ENCODE data around the gene DNAJB2.

DNA sequence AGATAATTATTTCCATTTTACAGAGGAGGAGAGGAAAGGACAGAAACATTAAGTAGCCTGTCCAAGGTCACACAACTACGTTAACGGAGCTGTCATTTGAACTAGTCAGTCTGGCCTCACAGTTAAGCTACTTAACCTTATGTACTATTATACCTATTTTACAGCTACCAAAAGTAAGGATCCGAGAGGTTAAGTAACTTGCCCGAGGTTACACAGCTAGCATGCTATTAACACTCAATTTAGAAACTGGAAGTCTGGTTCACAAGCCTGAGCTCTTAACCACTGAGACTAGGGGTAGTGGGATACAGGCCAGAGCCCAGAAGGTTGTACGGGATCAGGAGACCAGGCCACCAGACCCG, 34.4 kb upstream of the DNAJB2 start:
- TF ChIP-seq HOXA7 (CRISPR knock-in tag; IDR thresholded peaks at IDR 0.05) (no peak), CTCF (IDR thresholded peaks at IDR 0.05) (no peak), HEYL (CRISPR knock-in tag; IDR thresholded peaks at IDR 0.05) (no peak), ZNF302 (CRISPR knock-in tag; IDR thresholded peaks at IDR 0.05) (no peak), RAD21 (conservative IDR thresholded peaks at IDR 0.05 in 1 of 2, IDR thresholded peaks at IDR 0.05 in 1 of 2) (no peak), POLR2A (IDR thresholded peaks at IDR 0.05; ENCODE audit: low read length) (no peak), EP300 (IDR thresholded peaks at IDR 0.05) (no peak)
- TF ChIP-seq, protein P1, sequence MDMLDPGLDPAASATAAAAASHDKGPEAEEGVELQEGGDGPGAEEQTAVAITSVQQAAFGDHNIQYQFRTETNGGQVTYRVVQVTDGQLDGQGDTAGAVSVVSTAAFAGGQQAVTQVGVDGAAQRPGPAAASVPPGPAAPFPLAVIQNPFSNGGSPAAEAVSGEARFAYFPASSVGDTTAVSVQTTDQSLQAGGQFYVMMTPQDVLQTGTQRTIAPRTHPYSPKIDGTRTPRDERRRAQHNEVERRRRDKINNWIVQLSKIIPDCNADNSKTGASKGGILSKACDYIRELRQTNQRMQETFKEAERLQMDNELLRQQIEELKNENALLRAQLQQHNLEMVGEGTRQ (IDR thresholded peaks at IDR 0.05): no peak

All from A549 (cell line).